Fibroblast of lung (primary cell): ENCODE measurements around the gene YIF1A. TPM values are rescaled to one million over a fixed set of nuclear protein-coding genes. Genes with fewer than 3 reads are reported as not detected.

Source experiments
- DNase-seq, 2 donors: peaks; one replicate each; pipeline versions ENCODE4 v3.0.0 to v3.0.0-alpha.2; 2010; ENCODE audit warnings: low read depth in 2 of 2
- H2AFZ ChIP-seq: 2 replicates; pipeline ENCODE4 v1.5.1; 2012; ENCODE audit warnings: low read length, control low read depth, inconsistent platforms
- H3K27ac ChIP-seq: 2 replicates; pipeline ENCODE4 v1.5.1; 2011; ENCODE audit warnings: low read length, control low read depth; ENCODE audit not compliant: insufficient read depth
- H3K27me3 ChIP-seq: 2 replicates; pipeline ENCODE4 v1.5.1; 2011; ENCODE audit warnings: mild to moderate bottlenecking, low read length; ENCODE audit not compliant: control insufficient read depth, insufficient read depth
- H3K36me3 ChIP-seq: 2 replicates; pipeline ENCODE4 v1.5.1; 2011; ENCODE audit warnings: low read length; ENCODE audit not compliant: control insufficient read depth, insufficient read depth
- H3K4me1 ChIP-seq: 2 replicates; pipeline ENCODE4 v1.5.1; 2011; ENCODE audit warnings: low read length; ENCODE audit not compliant: control insufficient read depth, insufficient read depth; ENCODE audit errors: extremely low read depth
- H3K4me2 ChIP-seq: 2 replicates; pipeline ENCODE4 v1.5.1; 2011; ENCODE audit warnings: low read length, control low read depth; ENCODE audit not compliant: insufficient read depth; ENCODE audit errors: extremely low read depth
- H3K4me3 ChIP-seq, 4 experiments: fragments of 200-600 bp in 1 of 4; sonication (generic) in 1 of 4; replicated peaks in 1 of 4; 2 replicates each; pipeline ENCODE4 v1.5.1; 2011 to 2016; ENCODE audit warnings: low read length in 4 of 4, low read depth in 3 of 4, mild to moderate bottlenecking in 3 of 4, control low read depth in 2 of 4, inconsistent platforms in 1 of 4, mixed read lengths in 1 of 4; ENCODE audit not compliant: insufficient read depth in 1 of 4; ENCODE audit errors: control extremely low read depth in 1 of 4
- H3K79me2 ChIP-seq: 2 replicates; pipeline ENCODE4 v1.5.1; 2012; ENCODE audit warnings: mild to moderate bottlenecking, low read length, inconsistent platforms; ENCODE audit not compliant: control insufficient read depth, insufficient read depth
- H3K9ac ChIP-seq: 2 replicates; pipeline ENCODE4 v1.5.1; 2011; ENCODE audit warnings: mild to moderate bottlenecking, low read length, control low read depth; ENCODE audit not compliant: insufficient read depth
- H3K9me3 ChIP-seq: 2 replicates; pipeline ENCODE4 v1.5.1; 2012; ENCODE audit warnings: low read depth, low read length; ENCODE audit not compliant: control insufficient read depth, insufficient read depth
- H4K20me1 ChIP-seq: 2 replicates; pipeline ENCODE4 v1.5.1; 2011; ENCODE audit warnings: low read length; ENCODE audit not compliant: control insufficient read depth, insufficient read depth; ENCODE audit errors: extremely low read depth
- CTCF ChIP-seq, 2 donors: IDR thresholded peaks in 1 of 2; conservative IDR thresholded peaks in 1 of 2; 1 replicate in 1 of 2; 2 replicates in 1 of 2; pipeline ENCODE4 v1.5.1; 2011 to 2012; ENCODE audit warnings: low read length in 2 of 2, control low read depth in 1 of 2, inconsistent platforms in 1 of 2, low read depth in 1 of 2, mild to moderate bottlenecking in 1 of 2
- EZH2 ChIP-seq: IDR thresholded peaks from 2 replicates; pipeline ENCODE4 v1.5.1; 2012; ENCODE audit warnings: low read length, control low read depth, mild to moderate bottlenecking; ENCODE audit errors: missing control alignments
- polyA plus RNA-seq, 2 donors: library from polyadenylated mRNA; depleted of rRNA in 1 of 2; stranded (reverse) in 1 of 2; unstranded in 1 of 2; fragments of >200 nt; gene quantifications; 2 replicates each; pipeline ENCODE4 v1.2.1, GENCODE V29; 2011 to 2012; ENCODE audit warnings: missing spikeins in 1 of 2
- total RNA-seq: library from RNA; depleted of rRNA; stranded (reverse); fragments of >200 nt; gene quantifications from 2 replicates; pipeline ENCODE4 v1.2.1, GENCODE V29; 2014

The YIF1A gene
- total and polyA plus RNA-seq, 2 donors (not counting 1 experiment from before 2014, with no cell fraction given) = 160 to 167 TPM

GRCh38 chr11:66262696-66263095 is 26.2 kb downstream of the YIF1A start:
- no peaks in the 10 kb centered on the region for H3K9me3 ChIP-seq
- DNase-seq = no peak
- peaks cover 4% of the 10 kb centered on the region for H3K4me1 ChIP-seq
- H2AFZ ChIP-seq = no peak overlapping the region
- no peak overlapping the region for H3K4me2 ChIP-seq
- no peaks in the 10 kb centered on the region for H3K27me3 ChIP-seq
- peaks cover 25% of the 10 kb centered on the region for H3K36me3 ChIP-seq
- no peak overlapping the region for H3K9ac ChIP-seq
- H3K79me2 ChIP-seq = peaks cover 4% of the 10 kb centered on the region
- TF ChIP-seq CTCF (conservative IDR thresholded peaks at IDR 0.05 in 1 of 2, IDR thresholded peaks at IDR 0.05 in 1 of 2; ENCODE audit: low read depth in 1 of 2, low read length in 2 of 2) (no peak), EZH2 (no peak)
- no peak overlapping the region for H3K27ac ChIP-seq
- H4K20me1 ChIP-seq = no peaks in the 10 kb centered on the region
- H3K4me3 ChIP-seq = no peak overlapping the region

- TF ChIP-seq CTCF (conservative IDR thresholded peaks at IDR 0.05 in 1 of 2, IDR thresholded peaks at IDR 0.05 in 1 of 2; ENCODE audit: low read depth in 1 of 2, low read length in 2 of 2) = no peak
- TF ChIP-seq EZH2 = no peak
- H4K20me1 ChIP-seq = no peaks in the 10 kb centered on the region
- H3K9ac ChIP-seq = no peak overlapping the region
- H3K4me1 ChIP-seq = peaks cover 3% of the 10 kb centered on the region
- H3K4me2 ChIP-seq = no peak overlapping the region
- no peak overlapping the region for H2AFZ ChIP-seq
- DNase-seq = no peak
- H3K27me3 ChIP-seq = no peaks in the 10 kb centered on the region
- H3K27ac ChIP-seq = no peak overlapping the region
- H3K36me3 ChIP-seq = peaks cover 25% of the 10 kb centered on the region
- peaks cover 4% of the 10 kb centered on the region for H3K79me2 ChIP-seq
- H3K9me3 ChIP-seq = no peaks in the 10 kb centered on the region
- no peak overlapping the region for H3K4me3 ChIP-seq
Measured at GRCh38 chr11:66262191-66262590, 26.8 kb downstream of the YIF1A start.

- Histone ChIP-seq H3K79me2 (peaks cover 4% of the 10 kb centered on the region), H3K27me3 (no peaks in the 10 kb centered on the region), H4K20me1 (no peaks in the 10 kb centered on the region), H3K36me3 (peaks cover 25% of the 10 kb centered on the region), H3K4me1 (peaks cover 3% of the 10 kb centered on the region), H3K4me3 (no peak overlapping the region), H3K9ac (no peak overlapping the region), H3K27ac (no peak overlapping the region), H3K4me2 (no peak overlapping the region), H2AFZ (no peak overlapping the region), H3K9me3 (no peaks in the 10 kb centered on the region)
- TF ChIP-seq CTCF (conservative IDR thresholded peaks at IDR 0.05 in 1 of 2, IDR thresholded peaks at IDR 0.05 in 1 of 2; ENCODE audit: low read depth in 1 of 2, low read length in 2 of 2) (no peak), EZH2 (no peak)
- no peak for DNase-seq
Measured at GRCh38 chr11:66261578-66261977, 27.4 kb downstream of the YIF1A start.
